Panc1 (cell line): ENCODE measurements around the gene NOTCH1.

Source experiments
- CTCF ChIP-seq: fragments of 450-650 bp; IDR thresholded peaks from 2 replicates; pipeline ENCODE4 v1.5.1; 2017; ENCODE audit warnings: mild to moderate bottlenecking
- POLR2AphosphoS5 ChIP-seq: IDR thresholded peaks from 2 replicates; pipeline ENCODE4 v1.6.1; 2012; ENCODE audit warnings: mild to moderate bottlenecking, low read depth, low read length, moderate library complexity
- REST ChIP-seq, 2 experiments: IDR thresholded peaks; 2 replicates each; pipeline ENCODE4 v1.6.1; 2011 to 2012; ENCODE audit warnings: low read depth in 2 of 2, control low read depth in 1 of 2, low read length in 1 of 2, mild to moderate bottlenecking in 1 of 2, moderate library complexity in 1 of 2; ENCODE audit not compliant: insufficient read depth in 1 of 2
- SIN3A ChIP-seq: IDR thresholded peaks from 2 replicates; pipeline ENCODE4 v1.6.1; 2012; ENCODE audit warnings: low read depth, mild to moderate bottlenecking, low read length, moderate library complexity, borderline replicate concordance; ENCODE audit not compliant: insufficient read depth
- TCF7L2 ChIP-seq: IDR thresholded peaks from 2 replicates; pipeline ENCODE4 v1.6.1; 2011; ENCODE audit warnings: mild to moderate bottlenecking, low read depth, low read length, inconsistent platforms

- TF ChIP-seq TCF7L2 (no peak), CTCF (no peak), POLR2AphosphoS5 (no peak), SIN3A (no peak), REST (IDR thresholded peaks at IDR 0.05; ENCODE audit: insufficient read depth in 1 of 2, low read depth in 2 of 2, low read length in 1 of 2) (no peak)
These were observed 90.5 kb downstream of the NOTCH1 start for GRCh38 chr9:136455043-136456002.
